Mammary epithelial cell (primary cell): ENCODE measurements around the gene RPL26.

Experiments
- CTCF ChIP-seq, 2 donors: IDR thresholded peaks in 1 of 2; conservative IDR thresholded peaks in 1 of 2; 2 replicates each; pipeline ENCODE4 v1.5.1; 2011 to 2012; ENCODE audit warnings: inconsistent platforms in 2 of 2, low read length in 2 of 2, mild to moderate bottlenecking in 2 of 2, control low read depth in 1 of 2, low read depth in 1 of 2; ENCODE audit not compliant: insufficient read depth in 1 of 2; ENCODE audit errors: extremely low read depth in 1 of 2
- EZH2 ChIP-seq: IDR thresholded peaks from 2 replicates; pipeline ENCODE4 v1.6.1; 2012; ENCODE audit warnings: low read length, inconsistent platforms, borderline replicate concordance

GRCh38 chr17:8339540-8339939 is 43.5 kb downstream of the RPL26 start, which contains the start of gene ODF4:
- TF ChIP-seq CTCF (conservative IDR thresholded peaks at IDR 0.05 in 1 of 2, IDR thresholded peaks at IDR 0.05 in 1 of 2; ENCODE audit: extremely low read depth in 1 of 2, insufficient read depth in 1 of 2, low read depth in 1 of 2, low read length in 2 of 2) (no peak), EZH2 (no peak)
